ENCODE data around the gene DCXR.
A peak's percentile ranks its signal among the peaks of the same experiment; 100 is the strongest.

Gene DCXR

GRCh38 chr17:82073446-82073845 lies 35.9 kb upstream of the DCXR start:
- TF ChIP-seq POLR2AphosphoS5 (IDR thresholded peaks at IDR 0.05; ENCODE audit: low read depth, low read length): no peak
- no peak for TF ChIP-seq POLR2A (IDR thresholded peaks at IDR 0.05; ENCODE audit: low read depth, low read length)
- TF ChIP-seq TAF1 (IDR thresholded peaks at IDR 0.05; ENCODE audit: low read depth, low read length): no peak
- TF ChIP-seq SPI1 (IDR thresholded peaks at IDR 0.05; ENCODE audit: low read depth, low read length): no peak
- no peak for TF ChIP-seq PAX5 (IDR thresholded peaks at IDR 0.05; ENCODE audit: insufficient read depth, low read length, severe bottlenecking)
- no peak for TF ChIP-seq POU2F2 (IDR thresholded peaks at IDR 0.05; ENCODE audit: low read depth, low read length)
- no peak for FAIRE-seq
- DNase-seq (ENCODE audit: insufficient read length, low spot score): no peak

GRCh38 chr17:82072827-82073226 lies 35.3 kb upstream of the DCXR start:
- DNase-seq (ENCODE audit: insufficient read length, low spot score) (no peak), FAIRE-seq (no peak)
- no peak for TF ChIP-seq TAF1 (IDR thresholded peaks at IDR 0.05; ENCODE audit: low read depth, low read length)
- no peak for TF ChIP-seq POLR2AphosphoS5 (IDR thresholded peaks at IDR 0.05; ENCODE audit: low read depth, low read length)
- TF ChIP-seq PAX5 (IDR thresholded peaks at IDR 0.05; ENCODE audit: insufficient read depth, low read length, severe bottlenecking): no peak
- no peak for TF ChIP-seq POU2F2 (IDR thresholded peaks at IDR 0.05; ENCODE audit: low read depth, low read length)

GRCh38 chr17:82070611-82071010 lies 33.1 kb upstream of the DCXR start:
- TF ChIP-seq TAF1 (IDR thresholded peaks at IDR 0.05; ENCODE audit: low read depth, low read length) (no peak), POLR2AphosphoS5 (IDR thresholded peaks at IDR 0.05; ENCODE audit: low read depth, low read length) (no peak), SPI1 (IDR thresholded peaks at IDR 0.05; ENCODE audit: low read depth, low read length) (no peak)
- FAIRE-seq (no peak), DNase-seq (ENCODE audit: insufficient read length, low spot score) (no peak)

GRCh38 chr17:82065638-82066303 lies 28.3 kb upstream of the DCXR start, which contains the start of gene DUS1L:
Gene DUS1L, minus strand, starts transcription at chr17:82065804. Its CDS starts 745 bp downstream, at chr17:82065059.
- DNase-seq (ENCODE audit: insufficient read length, low spot score) (peak; percentile 96), FAIRE-seq (peak; percentile 76)
- TF ChIP-seq TAF1 (IDR thresholded peaks at IDR 0.05; ENCODE audit: low read depth, low read length) (peak; percentile 75), POLR2A (IDR thresholded peaks at IDR 0.05; ENCODE audit: low read depth, low read length) (no peak), POLR2AphosphoS5 (IDR thresholded peaks at IDR 0.05; ENCODE audit: low read depth, low read length) (no peak), POU2F2 (IDR thresholded peaks at IDR 0.05; ENCODE audit: low read depth, low read length) (no peak), SPI1 (IDR thresholded peaks at IDR 0.05; ENCODE audit: low read depth, low read length) (no peak), PAX5 (IDR thresholded peaks at IDR 0.05; ENCODE audit: insufficient read depth, low read length, severe bottlenecking) (peak; percentile 79)

GRCh38 chr17:82065193-82065637 lies 27.7 kb upstream of the DCXR start:
- FAIRE-seq (no peak), DNase-seq (ENCODE audit: insufficient read length, low spot score) (peak; percentile 83)
- TF ChIP-seq TAF1 (IDR thresholded peaks at IDR 0.05; ENCODE audit: low read depth, low read length) (no peak), POLR2AphosphoS5 (IDR thresholded peaks at IDR 0.05; ENCODE audit: low read depth, low read length) (no peak), PAX5 (IDR thresholded peaks at IDR 0.05; ENCODE audit: insufficient read depth, low read length, severe bottlenecking) (no peak), POLR2A (IDR thresholded peaks at IDR 0.05; ENCODE audit: low read depth, low read length) (no peak), POU2F2 (IDR thresholded peaks at IDR 0.05; ENCODE audit: low read depth, low read length) (no peak), SPI1 (IDR thresholded peaks at IDR 0.05; ENCODE audit: low read depth, low read length) (no peak)

GRCh38 chr17:82064433-82065192 lies 27.1 kb upstream of the DCXR start:
- FAIRE-seq: peak; percentile 51
- peak; percentile 30; the same call in 1 of the 2 replicates for TF ChIP-seq POLR2A (IDR thresholded peaks at IDR 0.05; ENCODE audit: low read depth, low read length)
- no peak for TF ChIP-seq SPI1 (IDR thresholded peaks at IDR 0.05; ENCODE audit: low read depth, low read length)

GRCh38 chr17:82063424-82064415 lies 26.2 kb upstream of the DCXR start:
- FAIRE-seq (no peak), DNase-seq (ENCODE audit: insufficient read length, low spot score) (no peak)
- no peak for TF ChIP-seq PAX5 (IDR thresholded peaks at IDR 0.05; ENCODE audit: insufficient read depth, low read length, severe bottlenecking)
- TF ChIP-seq POLR2A (IDR thresholded peaks at IDR 0.05; ENCODE audit: low read depth, low read length): 0 out of 2 replicates have a peak, but pooled peaks have one; percentile 9

More at GRCh38 chr17:82064433-82065192, 27.1 kb upstream of the DCXR start:
- no peak for DNase-seq (ENCODE audit: insufficient read length, low spot score)

- TF ChIP-seq POLR2AphosphoS5 (IDR thresholded peaks at IDR 0.05; ENCODE audit: low read depth, low read length) (no peak; the same call in 1 of the 2 replicates), POU2F2 (IDR thresholded peaks at IDR 0.05; ENCODE audit: low read depth, low read length) (no peak), TAF1 (IDR thresholded peaks at IDR 0.05; ENCODE audit: low read depth, low read length) (no peak), PAX5 (IDR thresholded peaks at IDR 0.05; ENCODE audit: insufficient read depth, low read length, severe bottlenecking) (no peak), SPI1 (IDR thresholded peaks at IDR 0.05; ENCODE audit: low read depth, low read length) (no peak), POLR2A (IDR thresholded peaks at IDR 0.05; ENCODE audit: low read depth, low read length) (no peak)
- FAIRE-seq: no peak
- DNase-seq (ENCODE audit: insufficient read length, low spot score): no peak
These were observed 25.5 kb upstream of the DCXR start for GRCh38 chr17:82062984-82063368.
